Small intestine (tissue), 7 donors: ENCODE measurements around the gene ELAVL1. TPM values are rescaled to one million over a fixed set of nuclear protein-coding genes. Genes with fewer than 3 reads are reported as not detected.

ENCODE experiments used
- DNase-seq, 2 donors: peaks; one replicate each; pipeline versions ENCODE4 v3.0.0 to v3.0.0-alpha.2; 2013
- FAIRE-seq: peaks from 2 replicates; lab custom pipeline; 2012; peaks lifted over from hg19 to GRCh38; lab: Jason Lieb, UNC
- H3K27ac ChIP-seq, 3 donors: one replicate each; pipeline ENCODE4 v1.5.1; 2013; ENCODE audit warnings: low read length in 2 of 3, mild to moderate bottlenecking in 2 of 3, control low read depth in 1 of 3, inconsistent platforms in 1 of 3, low read depth in 1 of 3, moderate library complexity in 1 of 3
- H3K27me3 ChIP-seq, 3 donors: one replicate each; pipeline ENCODE4 v1.6.1; 2013; ENCODE audit warnings: low read length in 3 of 3, inconsistent platforms in 1 of 3; ENCODE audit not compliant: control insufficient read depth in 3 of 3, insufficient read depth in 3 of 3
- H3K36me3 ChIP-seq, 3 donors: one replicate each; pipeline ENCODE4 v1.6.1; 2013; ENCODE audit warnings: low read length in 3 of 3, inconsistent platforms in 1 of 3, low read depth in 1 of 3, mild to moderate bottlenecking in 1 of 3, moderate library complexity in 1 of 3; ENCODE audit not compliant: control insufficient read depth in 3 of 3, insufficient read depth in 2 of 3
- H3K4me1 ChIP-seq, 3 donors: one replicate each; pipeline ENCODE4 v1.6.1; 2013; ENCODE audit warnings: low read length in 2 of 3, inconsistent platforms in 1 of 3, low read depth in 1 of 3, mild to moderate bottlenecking in 1 of 3, moderate library complexity in 1 of 3; ENCODE audit not compliant: control insufficient read depth in 3 of 3, insufficient read depth in 2 of 3
- H3K4me3 ChIP-seq, 3 donors: one replicate each; pipeline ENCODE4 v1.5.1; 2013; ENCODE audit warnings: low read length in 3 of 3, control low read depth in 1 of 3, inconsistent platforms in 1 of 3, low read depth in 1 of 3, mild to moderate bottlenecking in 1 of 3, moderate library complexity in 1 of 3
- H3K9me3 ChIP-seq, 2 donors: one replicate each; pipeline ENCODE4 v1.6.1; 2013; ENCODE audit warnings: low read depth in 1 of 2, low read length in 1 of 2; ENCODE audit not compliant: control insufficient read depth in 2 of 2, insufficient read depth in 1 of 2
- WGBS, 3 donors: extraction: QIAGEN DNeasy Blood & Tissue Kit; methylation state at CpG; one replicate each; pipeline ENCODE4 v1.1.7; 2013; 5-methylcytosine and 5-hydroxymethylcytosine counted together
- polyA plus RNA-seq, 4 donors: library from polyadenylated mRNA; stranded (reverse) in 3 of 4; unstranded in 1 of 4; fragments of 200-250 nt in 3 of 4; fragments of 120-200 nt in 1 of 4; gene quantifications; one replicate each; pipeline versions ENCODE4 v1.2.1 to v1.2.3, GENCODE V29; 2013
- donor health status: healthy with polysubstance abuse.
- donor health status: control.
- donor health status: control.
- donor health status: Bipolar disorder and iron deficiency.
- donor health status: healthy.

Gene ELAVL1
- polyA plus RNA-seq, 4 donors: 14.6 to 51.1 (median 26.4) TPM

- FAIRE-seq (no peak), DNase-seq (no peak)
- Histone ChIP-seq H3K9me3 (no peaks in the 10 kb centered on the region), H3K36me3 (peaks cover 0 to 49% (median 0%) of the 10 kb centered on the region in 3 donors), H3K4me1 (peaks cover 3 to 7% (median 4%) of the 10 kb centered on the region in 3 donors), H3K27ac (no peak overlapping the region), H3K4me3 (no peak overlapping the region), H3K27me3 (no peaks in the 10 kb centered on the region)
- WGBS, 3 donors: 73 to 86% (median 79%) methylated on average over 12 of the region's 12 CpGs
Observed at GRCh38 chr19:7997809-7998480, 7.5 kb downstream of the ELAVL1 start.

- FAIRE-seq (no peak), DNase-seq (no peak)
- no peak overlapping the region for H3K4me3 ChIP-seq
- WGBS, 3 donors: 76 to 91% (median 90%) methylated on average over 3 of the region's 3 CpGs
- no peaks in the 10 kb centered on the region for H3K9me3 ChIP-seq
- peaks cover 0 to under 1% (median 0%) of the 10 kb centered on the region in 3 donors for H3K4me1 ChIP-seq
- H3K27ac ChIP-seq: no peak overlapping the region
- H3K36me3 ChIP-seq: peaks cover 0 to 50% (median 0%) of the 10 kb centered on the region in 3 donors
- no peaks in the 10 kb centered on the region for H3K27me3 ChIP-seq
Observed at GRCh38 chr19:7996883-7997282, 8.6 kb downstream of the ELAVL1 start.

GRCh38 chr19:7995810-7996158 lies 9.7 kb downstream of the ELAVL1 start:
- FAIRE-seq (no peak), DNase-seq (no peak)
- H3K4me3 ChIP-seq: no peak overlapping the region
- H3K36me3 ChIP-seq: peaks cover 0 to 47% (median 7%) of the 10 kb centered on the region in 3 donors
- H3K27ac ChIP-seq: no peak overlapping the region
- no peaks in the 10 kb centered on the region for H3K27me3 ChIP-seq
- H3K9me3 ChIP-seq: no peaks in the 10 kb centered on the region
- WGBS, 3 donors: 94% methylated on average over 3 of the region's 3 CpGs
- no peaks in the 10 kb centered on the region for H3K4me1 ChIP-seq

GRCh38 chr19:7994928-7995809 lies 10.3 kb downstream of the ELAVL1 start:
- 71 to 84% (median 78%) methylated on average over 9 of the region's 9 CpGs for WGBS, 3 donors
- no peak overlapping the region for H3K27ac ChIP-seq
- H3K4me3 ChIP-seq: no peak overlapping the region
- no peak for FAIRE-seq
- H3K36me3 ChIP-seq: peaks cover 0 to 48% (median 12%) of the 10 kb centered on the region in 3 donors
- H3K4me1 ChIP-seq: no peaks in the 10 kb centered on the region
- no peaks in the 10 kb centered on the region for H3K27me3 ChIP-seq
- no peaks in the 10 kb centered on the region for H3K9me3 ChIP-seq
- no peak for DNase-seq

GRCh38 chr19:7994114-7994513 lies 11.3 kb downstream of the ELAVL1 start:
- Histone ChIP-seq H3K9me3 (no peaks in the 10 kb centered on the region), H3K4me3 (no peak overlapping the region), H3K27ac (no peak overlapping the region), H3K27me3 (no peaks in the 10 kb centered on the region), H3K36me3 (peaks cover 0 to 45% (median 16%) of the 10 kb centered on the region in 3 donors), H3K4me1 (no peaks in the 10 kb centered on the region)
- 74 to 86% (median 79%) methylated on average over 6 of the region's 6 CpGs for WGBS, 3 donors
- FAIRE-seq (no peak), DNase-seq (no peak)

- Histone ChIP-seq H3K27ac (no peak overlapping the region), H3K36me3 (peaks cover 0 to 46% (median 19%) of the 10 kb centered on the region in 3 donors), H3K4me1 (no peaks in the 10 kb centered on the region), H3K4me3 (no peak overlapping the region), H3K9me3 (no peaks in the 10 kb centered on the region), H3K27me3 (no peaks in the 10 kb centered on the region)
- FAIRE-seq (no peak), DNase-seq (no peak)
- WGBS, 3 donors: 88 to 91% (median 90%) methylated on average over 11 of the region's 11 CpGs
Observed at GRCh38 chr19:7993560-7993959, 11.9 kb downstream of the ELAVL1 start.

- H3K36me3 ChIP-seq: peaks cover 0 to 50% (median 21%) of the 10 kb centered on the region in 3 donors
- H3K27me3 ChIP-seq: no peaks in the 10 kb centered on the region
- H3K4me3 ChIP-seq: no peak overlapping the region
- H3K27ac ChIP-seq: no peak overlapping the region
- 71 to 75% (median 73%) methylated on average over 10 of the region's 10 CpGs for WGBS, 3 donors
- no peaks in the 10 kb centered on the region for H3K4me1 ChIP-seq
- FAIRE-seq (no peak), DNase-seq (peak in 1 of 2 donors; percentile 36)
- no peaks in the 10 kb centered on the region for H3K9me3 ChIP-seq
Observed at GRCh38 chr19:7992575-7992974, 12.9 kb downstream of the ELAVL1 start.

- H3K4me3 ChIP-seq: no peak overlapping the region
- WGBS, 3 donors: 84 to 95% (median 94%) methylated on average over 10 to 12 of the region's 12 CpGs
- no peaks in the 10 kb centered on the region for H3K27me3 ChIP-seq
- H3K36me3 ChIP-seq: peaks cover 0 to 80% (median 32%) of the 10 kb centered on the region in 3 donors
- DNase-seq: no peak
- no peak overlapping the region for H3K27ac ChIP-seq
- no peaks in the 10 kb centered on the region for H3K4me1 ChIP-seq
- no peaks in the 10 kb centered on the region for H3K9me3 ChIP-seq
- no peak for FAIRE-seq
Observed at GRCh38 chr19:7989071-7989575, 16.3 kb downstream of the ELAVL1 start.
